Measurements from ENCODE around the gene GTF3C2.

Gene GTF3C2

DNA sequence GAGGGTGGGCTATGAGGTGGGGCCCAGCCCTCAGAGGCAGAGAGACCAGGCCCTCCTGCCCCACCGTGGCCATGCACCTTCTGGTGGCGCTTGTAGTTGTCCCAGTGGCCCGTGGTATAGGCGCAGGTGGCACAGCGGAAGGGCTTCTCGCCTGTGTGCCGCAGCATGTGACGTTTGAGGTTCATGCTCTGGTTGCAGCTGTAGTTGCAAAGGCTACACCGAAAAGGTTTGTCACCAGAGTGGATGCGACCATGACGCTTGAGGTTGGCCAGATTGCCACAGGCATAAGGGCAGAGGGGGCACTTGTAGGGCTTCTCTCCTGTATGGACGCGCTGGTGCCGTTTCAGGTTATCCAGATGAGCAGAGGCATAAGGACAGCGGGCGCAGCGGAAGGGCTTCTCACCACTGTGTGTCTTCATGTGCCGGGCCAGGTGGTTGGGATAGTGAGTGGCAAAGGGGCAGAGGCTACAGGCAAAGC is 21.1 kb upstream of the GTF3C2 start:
- peaks cover 12 to 28% (median 18%) of the 10 kb centered on the region in 4 experiments for H3K4me1 ChIP-seq (ENCODE audit: control extremely low read depth in 1 of 4, control insufficient read depth in 4 of 4, insufficient read depth in 4 of 4, low read length in 3 of 4)
- CTCF ChIA-PET: no interaction called here

DNA sequence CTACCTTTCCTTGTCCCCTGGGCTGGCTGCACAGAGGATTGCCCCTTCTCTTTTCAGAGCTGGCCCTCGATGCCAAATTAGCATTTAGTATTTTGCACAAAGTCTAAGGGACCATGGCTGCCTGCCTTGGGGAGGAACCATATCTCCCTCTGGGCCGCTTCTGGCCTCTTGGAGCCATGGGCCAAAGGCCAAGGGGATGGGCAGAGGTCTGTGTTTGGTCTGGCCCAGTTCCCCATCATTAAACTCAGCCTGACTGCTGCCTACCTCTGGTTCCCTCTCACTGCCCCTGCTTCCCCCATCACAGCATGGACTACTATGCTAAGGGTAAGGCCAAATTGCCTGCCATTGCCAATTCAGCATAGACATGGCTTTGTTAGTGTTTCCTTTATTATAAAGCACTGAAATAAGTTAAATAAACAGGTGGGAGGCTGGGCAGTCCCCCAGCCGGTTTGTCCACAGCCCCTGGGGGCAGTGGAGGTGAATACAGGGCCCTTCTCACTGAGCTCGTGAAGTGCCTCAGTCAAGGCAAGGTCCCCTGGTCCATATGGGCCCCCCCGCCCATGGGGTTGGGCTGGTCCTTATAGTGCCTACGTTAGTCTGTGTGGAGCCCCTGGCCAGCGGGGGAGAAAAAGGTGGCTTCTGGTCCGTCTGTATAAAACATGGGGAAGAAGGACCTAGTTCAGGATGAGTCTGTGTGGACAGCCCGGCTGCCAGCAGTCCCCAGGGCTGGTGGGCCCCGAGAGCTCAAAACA is 20.5 kb upstream of the GTF3C2 start:
- CTCF ChIA-PET: no interaction called here
- Histone ChIP-seq H3K4me3 (ENCODE audit: control insufficient read depth in 1 of 7, extremely low read depth in 1 of 7, insufficient read depth in 4 of 7, low read depth in 2 of 7, low read length in 6 of 7) (no peak overlapping the region), H3K4me1 (ENCODE audit: control extremely low read depth in 1 of 4, control insufficient read depth in 4 of 4, insufficient read depth in 4 of 4, low read length in 3 of 4) (peaks cover 15 to 34% (median 22%) of the 10 kb centered on the region in 4 experiments), H3K36me3 (ENCODE audit: control insufficient read depth in 4 of 4, insufficient read depth in 4 of 4, low read length in 3 of 4) (peaks cover 6 to 79% (median 53%) of the 10 kb centered on the region in 4 experiments), H3K27me3 (replicated peaks in 2 of 5; ENCODE audit: control insufficient read depth in 4 of 5, insufficient read depth in 5 of 5, low read length in 4 of 5) (no peaks in the 10 kb centered on the region), H3K27ac (ENCODE audit: insufficient read depth in 1 of 2, low read depth in 1 of 2, low read length in 2 of 2, poor library complexity in 1 of 2, severe bottlenecking in 2 of 2) (no peak overlapping the region), H3K9me3 (ENCODE audit: control extremely low read depth in 1 of 5, control insufficient read depth in 4 of 5, insufficient read depth in 2 of 5, low read depth in 1 of 5, low read length in 4 of 5) (no peaks in the 10 kb centered on the region)
- 98% methylated on average over 9 of the region's 10 CpGs for WGBS (ENCODE audit: insufficient coverage)
- no peak for DNase-seq
- POLR2A ChIA-PET: no interaction called here

More for the DNA sequence above, 21.1 kb upstream of the GTF3C2 start:
- WGBS (ENCODE audit: insufficient coverage): 94% methylated on average over 18 of the region's 18 CpGs
- DNase-seq: no peak
- no peaks in the 10 kb centered on the region for H3K9me3 ChIP-seq (ENCODE audit: control extremely low read depth in 1 of 5, control insufficient read depth in 4 of 5, insufficient read depth in 2 of 5, low read depth in 1 of 5, low read length in 4 of 5)
- H3K27me3 ChIP-seq (replicated peaks in 2 of 5; ENCODE audit: control insufficient read depth in 4 of 5, insufficient read depth in 5 of 5, low read length in 4 of 5): no peaks in the 10 kb centered on the region
- H3K27ac ChIP-seq (ENCODE audit: insufficient read depth in 1 of 2, low read depth in 1 of 2, low read length in 2 of 2, poor library complexity in 1 of 2, severe bottlenecking in 2 of 2): no peak overlapping the region
- POLR2A ChIA-PET: no interaction called here
- no peak overlapping the region for H3K4me3 ChIP-seq (ENCODE audit: control insufficient read depth in 1 of 7, extremely low read depth in 1 of 7, insufficient read depth in 4 of 7, low read depth in 2 of 7, low read length in 6 of 7)
- H3K36me3 ChIP-seq (ENCODE audit: control insufficient read depth in 4 of 4, insufficient read depth in 4 of 4, low read length in 3 of 4): peaks cover 5 to 81% (median 53%) of the 10 kb centered on the region in 4 experiments

DNA sequence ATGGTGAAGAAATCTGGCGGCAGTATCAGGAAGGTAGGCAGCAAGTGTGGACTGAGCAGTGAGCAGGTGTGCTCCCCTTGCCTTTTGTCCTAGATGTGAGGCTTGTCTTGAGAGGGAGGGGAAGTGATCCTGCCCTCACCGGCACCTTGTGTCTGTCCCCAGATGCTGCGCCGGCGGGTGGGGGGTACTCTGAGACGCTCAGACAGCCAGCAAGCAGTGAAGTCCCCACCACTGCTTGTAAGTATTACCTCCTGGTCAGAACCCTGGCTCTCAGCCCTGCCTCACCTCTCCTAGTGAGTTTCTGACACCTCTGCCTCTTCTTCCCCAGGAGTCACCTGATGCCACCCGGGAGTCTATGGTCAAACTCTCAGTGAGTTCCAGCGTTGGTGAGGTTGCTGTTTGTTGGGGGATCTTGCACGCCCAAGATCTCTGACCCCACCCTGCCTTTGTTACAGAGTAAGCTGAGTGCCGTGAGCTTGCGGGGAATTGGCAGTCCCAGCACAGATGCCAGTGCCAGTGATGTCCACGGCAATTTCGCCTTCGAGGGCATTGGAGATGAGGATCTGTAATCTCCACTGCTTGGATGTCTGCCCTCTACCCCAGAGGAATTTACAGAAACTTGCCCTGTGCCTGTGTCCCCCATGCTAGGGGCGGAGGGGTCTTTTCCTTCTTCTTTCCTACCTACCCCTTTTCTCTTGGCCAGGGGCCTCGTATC is 19.7 kb upstream of the GTF3C2 start:
- Histone ChIP-seq H3K27me3 (replicated peaks in 2 of 5; ENCODE audit: control insufficient read depth in 4 of 5, insufficient read depth in 5 of 5, low read length in 4 of 5) (no peaks in the 10 kb centered on the region), H3K4me3 (ENCODE audit: control insufficient read depth in 1 of 7, extremely low read depth in 1 of 7, insufficient read depth in 4 of 7, low read depth in 2 of 7, low read length in 6 of 7) (no peak overlapping the region), H3K27ac (ENCODE audit: insufficient read depth in 1 of 2, low read depth in 1 of 2, low read length in 2 of 2, poor library complexity in 1 of 2, severe bottlenecking in 2 of 2) (no peak overlapping the region), H3K36me3 (ENCODE audit: control insufficient read depth in 4 of 4, insufficient read depth in 4 of 4, low read length in 3 of 4) (peaks cover 4 to 72% (median 49%) of the 10 kb centered on the region in 4 experiments), H3K9me3 (ENCODE audit: control extremely low read depth in 1 of 5, control insufficient read depth in 4 of 5, insufficient read depth in 2 of 5, low read depth in 1 of 5, low read length in 4 of 5) (no peaks in the 10 kb centered on the region), H3K4me1 (ENCODE audit: control extremely low read depth in 1 of 4, control insufficient read depth in 4 of 4, insufficient read depth in 4 of 4, low read length in 3 of 4) (peaks cover 19 to 40% (median 28%) of the 10 kb centered on the region in 4 experiments)
- WGBS (ENCODE audit: insufficient coverage): 99% methylated on average over 14 of the region's 16 CpGs
- POLR2A ChIA-PET: no interaction called here
- no peak for DNase-seq
- CTCF ChIA-PET: no interaction called here

DNA sequence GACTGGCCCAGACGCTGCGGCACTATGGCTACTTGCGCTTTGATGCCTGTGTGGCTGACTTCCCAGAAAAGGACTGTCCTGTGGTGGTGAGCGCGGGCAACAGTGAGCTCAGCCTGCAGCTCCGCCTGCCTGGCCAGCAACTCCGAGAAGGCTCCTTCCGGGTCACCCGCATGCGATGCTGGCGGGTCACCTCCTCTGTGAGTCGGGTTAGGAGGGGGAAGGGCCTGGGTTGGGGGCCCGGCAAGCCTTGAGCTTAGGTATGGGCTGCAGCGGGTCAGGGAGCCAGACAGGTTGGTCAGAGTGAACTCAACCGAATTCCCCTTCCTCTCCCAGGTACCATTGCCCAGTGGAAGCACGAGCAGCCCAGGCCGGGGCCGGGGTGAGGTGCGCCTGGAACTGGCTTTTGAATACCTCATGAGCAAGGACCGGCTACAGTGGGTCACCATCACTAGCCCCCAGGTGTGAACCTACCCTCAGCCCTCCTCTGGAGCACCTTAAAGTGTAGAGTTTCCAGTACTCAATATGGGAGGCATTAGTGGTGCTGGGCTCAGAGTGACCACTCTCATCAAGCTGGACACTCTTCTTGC is 19.0 kb upstream of the GTF3C2 start:
- Histone ChIP-seq H3K36me3 (ENCODE audit: control insufficient read depth in 4 of 4, insufficient read depth in 4 of 4, low read length in 3 of 4) (peaks cover 4 to 66% (median 49%) of the 10 kb centered on the region in 4 experiments), H3K9me3 (ENCODE audit: control extremely low read depth in 1 of 5, control insufficient read depth in 4 of 5, insufficient read depth in 2 of 5, low read depth in 1 of 5, low read length in 4 of 5) (no peaks in the 10 kb centered on the region), H3K27ac (ENCODE audit: insufficient read depth in 1 of 2, low read depth in 1 of 2, low read length in 2 of 2, poor library complexity in 1 of 2, severe bottlenecking in 2 of 2) (no peak overlapping the region), H3K27me3 (replicated peaks in 2 of 5; ENCODE audit: control insufficient read depth in 4 of 5, insufficient read depth in 5 of 5, low read length in 4 of 5) (no peaks in the 10 kb centered on the region), H3K4me1 (ENCODE audit: control extremely low read depth in 1 of 4, control insufficient read depth in 4 of 4, insufficient read depth in 4 of 4, low read length in 3 of 4) (peaks cover 19 to 41% (median 27%) of the 10 kb centered on the region in 4 experiments), H3K4me3 (ENCODE audit: control insufficient read depth in 1 of 7, extremely low read depth in 1 of 7, insufficient read depth in 4 of 7, low read depth in 2 of 7, low read length in 6 of 7) (no peak overlapping the region)
- 100% methylated on average over 9 of the region's 20 CpGs for WGBS (ENCODE audit: insufficient coverage)
- no peak for DNase-seq
- ChIA-PET CTCF (no interaction called here), POLR2A (no interaction called here)

DNA sequence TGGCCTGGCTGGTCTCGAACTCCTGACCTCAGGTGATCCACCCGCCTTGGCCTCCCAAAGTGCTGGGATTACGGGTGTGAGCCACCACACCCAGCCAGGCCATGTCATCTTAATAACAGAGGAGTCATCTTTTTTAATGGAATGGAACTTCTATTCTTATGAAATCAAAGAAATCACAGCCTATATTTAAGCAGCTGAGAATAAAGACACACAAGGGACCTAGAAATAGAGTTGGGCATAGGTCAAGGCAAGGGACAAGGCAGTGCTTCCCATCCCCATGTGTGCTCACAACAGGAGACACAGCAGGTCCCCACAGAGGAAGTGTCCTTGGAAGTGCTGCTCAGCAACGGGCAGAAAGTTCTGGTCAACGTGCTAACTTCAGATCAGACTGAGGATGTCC is 17.0 kb upstream of the GTF3C2 start:
- POLR2A ChIA-PET: no interaction called here
- H3K27me3 ChIP-seq (replicated peaks in 2 of 5; ENCODE audit: control insufficient read depth in 4 of 5, insufficient read depth in 5 of 5, low read length in 4 of 5): no peaks in the 10 kb centered on the region
- no peak for DNase-seq
- no peaks in the 10 kb centered on the region for H3K9me3 ChIP-seq (ENCODE audit: control extremely low read depth in 1 of 5, control insufficient read depth in 4 of 5, insufficient read depth in 2 of 5, low read depth in 1 of 5, low read length in 4 of 5)
- CTCF ChIA-PET: interaction anchor here (0.6 kb wide), 1 partner anchor 1578 kb away, joined by 3 read pairs; no protein-coding TSS in a partner anchor
- no peak overlapping the region for H3K27ac ChIP-seq (ENCODE audit: insufficient read depth in 1 of 2, low read depth in 1 of 2, low read length in 2 of 2, poor library complexity in 1 of 2, severe bottlenecking in 2 of 2)
- WGBS (ENCODE audit: insufficient coverage): 95% methylated on average over 3 of the region's 5 CpGs
- no peak overlapping the region for H3K4me3 ChIP-seq (ENCODE audit: control insufficient read depth in 1 of 7, extremely low read depth in 1 of 7, insufficient read depth in 4 of 7, low read depth in 2 of 7, low read length in 6 of 7)
- H3K4me1 ChIP-seq (ENCODE audit: control extremely low read depth in 1 of 4, control insufficient read depth in 4 of 4, insufficient read depth in 4 of 4, low read length in 3 of 4): peaks cover 14 to 35% (median 27%) of the 10 kb centered on the region in 4 experiments
- peaks cover 4 to 62% (median 48%) of the 10 kb centered on the region in 4 experiments for H3K36me3 ChIP-seq (ENCODE audit: control insufficient read depth in 4 of 4, insufficient read depth in 4 of 4, low read length in 3 of 4)

DNA sequence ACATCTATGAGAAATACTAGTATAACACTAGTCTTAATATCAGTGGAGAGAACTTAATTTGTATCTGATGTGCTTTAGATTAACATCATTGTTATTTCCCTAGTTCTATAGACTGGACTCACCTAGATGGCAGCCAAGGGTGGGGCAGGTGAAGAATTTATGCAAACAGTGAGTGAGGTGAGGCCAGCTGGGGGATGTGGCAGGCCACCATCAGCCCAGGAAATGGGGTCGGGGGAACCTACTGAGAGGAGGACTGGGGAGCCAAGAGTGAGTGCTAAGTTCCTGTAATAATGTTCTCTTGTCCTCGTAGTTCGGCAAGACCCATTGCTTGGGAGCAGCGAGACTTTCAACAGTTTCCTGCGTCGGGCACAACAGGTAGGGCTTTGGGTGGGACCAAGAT is 16.4 kb upstream of the GTF3C2 start:
- H3K4me3 ChIP-seq (ENCODE audit: control insufficient read depth in 1 of 7, extremely low read depth in 1 of 7, insufficient read depth in 4 of 7, low read depth in 2 of 7, low read length in 6 of 7): no peak overlapping the region
- peaks cover 14 to 35% (median 28%) of the 10 kb centered on the region in 4 experiments for H3K4me1 ChIP-seq (ENCODE audit: control extremely low read depth in 1 of 4, control insufficient read depth in 4 of 4, insufficient read depth in 4 of 4, low read length in 3 of 4)
- ChIA-PET POLR2A (no interaction called here), CTCF (interaction anchor here (1.1 to 1.4 kb wide), 2 partner anchors 92 to 295 kb away, joined by 3 read pairs; no protein-coding TSS in a partner anchor)
- H3K36me3 ChIP-seq (ENCODE audit: control insufficient read depth in 4 of 4, insufficient read depth in 4 of 4, low read length in 3 of 4): peaks cover 6 to 62% (median 49%) of the 10 kb centered on the region in 4 experiments
- H3K9me3 ChIP-seq (ENCODE audit: control extremely low read depth in 1 of 5, control insufficient read depth in 4 of 5, insufficient read depth in 2 of 5, low read depth in 1 of 5, low read length in 4 of 5): no peaks in the 10 kb centered on the region
- DNase-seq: no peak
- H3K27ac ChIP-seq (ENCODE audit: insufficient read depth in 1 of 2, low read depth in 1 of 2, low read length in 2 of 2, poor library complexity in 1 of 2, severe bottlenecking in 2 of 2): no peak overlapping the region
- 95% methylated on average over 6 of the region's 6 CpGs for WGBS (ENCODE audit: insufficient coverage)
- no peaks in the 10 kb centered on the region for H3K27me3 ChIP-seq (replicated peaks in 2 of 5; ENCODE audit: control insufficient read depth in 4 of 5, insufficient read depth in 5 of 5, low read length in 4 of 5)

All from common myeloid progenitor, CD34-positive (primary cell).